Esophagus mucosa (tissue), 1 donor: ENCODE measurements around the gene HPN. TPM values are rescaled to one million over a fixed set of nuclear protein-coding genes. Genes with fewer than 3 reads are reported as not detected.
"Not testable (repeated sequence)": the region's sequence is repeated elsewhere in the genome, so short reads cannot be mapped to it uniquely, and the experiment has no call there.

Source experiments
- ATAC-seq: fragments of 200-7000 bp; cut with Tn5 transposase; one replicate; pipeline ENCODE4 v1.9.1; 2020
- total RNA-seq: library from RNA; stranded (reverse); gene quantifications from one replicate; pipeline ENCODE4 v1.2.4, GENCODE V29; 2023
- donor health status: DM: yes; HTN: yes; CAD: no.

HPN gene
- total RNA-seq, 1 donor from 2014 or later = not detected

GRCh38 chr19:35028600-35028885, 13.0 kb upstream of the HPN start:
- ATAC-seq = not testable (repeated sequence)

- not testable (repeated sequence) for ATAC-seq
These were observed 12.2 kb upstream of the HPN start for GRCh38 chr19:35029275-35029736.

- no peak for ATAC-seq
These were observed 11.7 kb upstream of the HPN start for GRCh38 chr19:35029737-35030256.

- ATAC-seq = peak; percentile 71
These were observed 11.1 kb upstream of the HPN start, which contains the start of gene SCN1B for GRCh38 chr19:35030257-35031071. Gene SCN1B (plus strand): TSS chr19:35030470. CDS start chr19:35030821, 351 bp downstream.

- no peak for ATAC-seq
These were observed 10.2 kb upstream of the HPN start for GRCh38 chr19:35031072-35031881.

- ATAC-seq = no peak
These were observed 9.1 kb upstream of the HPN start for GRCh38 chr19:35032356-35032865.

- no peak for ATAC-seq
These were observed 8.2 kb upstream of the HPN start for GRCh38 chr19:35033067-35034004.

- ATAC-seq = no peak
These were observed 7.5 kb upstream of the HPN start for GRCh38 chr19:35034005-35034502.

- no peak for ATAC-seq
These were observed 6.7 kb upstream of the HPN start for GRCh38 chr19:35034588-35035382.

- ATAC-seq = no peak
These were observed 3.6 kb upstream of the HPN start for GRCh38 chr19:35037716-35038622.

- ATAC-seq = no peak
These were observed 2.7 kb upstream of the HPN start for GRCh38 chr19:35038623-35039512.

GRCh38 chr19:35039881-35040825, 1.4 kb upstream of the HPN start:
- no peak for ATAC-seq

- ATAC-seq = peak; percentile 34
These were observed 534 bp upstream of the HPN start for GRCh38 chr19:35040826-35041547.

- ATAC-seq = no peak
These were observed 672 bp downstream of the HPN start for GRCh38 chr19:35042056-35042730.

- no peak for ATAC-seq
These were observed 1.6 kb downstream of the HPN start for GRCh38 chr19:35042954-35043604.

- ATAC-seq = no peak
These were observed 2.4 kb downstream of the HPN start for GRCh38 chr19:35043906-35044305.
